ENCODE measurements around the gene TNFRSF25.

DNA sequence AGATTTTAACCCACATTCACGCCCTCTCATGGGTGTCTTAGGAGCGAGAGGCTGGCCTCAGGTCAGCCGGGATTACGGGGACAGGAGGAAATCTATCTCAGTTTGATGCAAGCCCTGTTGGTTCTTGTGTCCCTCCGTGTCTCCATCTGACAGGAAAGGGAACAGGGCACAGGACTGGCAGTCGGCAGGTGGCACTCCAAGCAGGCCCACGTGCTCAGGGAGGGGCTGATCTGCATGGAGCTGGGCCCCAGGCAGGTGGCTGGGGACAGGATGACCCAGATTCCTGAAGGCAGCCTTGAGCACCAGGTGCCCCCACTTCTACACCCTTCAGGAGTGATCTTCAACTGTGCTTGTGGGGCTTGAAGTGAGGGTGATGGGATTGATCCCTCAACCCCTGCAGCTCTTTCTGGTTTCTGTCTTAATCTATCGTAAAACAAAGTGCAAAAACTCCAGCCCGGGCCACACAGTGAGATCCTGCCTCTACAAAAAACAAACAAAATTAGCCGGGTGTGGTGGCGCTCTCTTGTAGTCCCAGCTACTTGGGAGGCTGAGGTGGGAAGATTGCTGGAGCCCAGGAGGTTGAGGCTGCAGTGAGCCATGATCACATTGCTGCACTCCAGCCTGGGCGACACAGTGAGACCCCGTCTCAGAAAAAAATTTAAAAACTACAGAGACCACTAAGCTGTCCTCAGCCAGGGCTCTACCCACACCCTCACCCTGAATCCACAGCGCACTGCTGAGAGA is 17.2 kb upstream of the TNFRSF25 start:
- TF ChIP-seq, protein P1, sequence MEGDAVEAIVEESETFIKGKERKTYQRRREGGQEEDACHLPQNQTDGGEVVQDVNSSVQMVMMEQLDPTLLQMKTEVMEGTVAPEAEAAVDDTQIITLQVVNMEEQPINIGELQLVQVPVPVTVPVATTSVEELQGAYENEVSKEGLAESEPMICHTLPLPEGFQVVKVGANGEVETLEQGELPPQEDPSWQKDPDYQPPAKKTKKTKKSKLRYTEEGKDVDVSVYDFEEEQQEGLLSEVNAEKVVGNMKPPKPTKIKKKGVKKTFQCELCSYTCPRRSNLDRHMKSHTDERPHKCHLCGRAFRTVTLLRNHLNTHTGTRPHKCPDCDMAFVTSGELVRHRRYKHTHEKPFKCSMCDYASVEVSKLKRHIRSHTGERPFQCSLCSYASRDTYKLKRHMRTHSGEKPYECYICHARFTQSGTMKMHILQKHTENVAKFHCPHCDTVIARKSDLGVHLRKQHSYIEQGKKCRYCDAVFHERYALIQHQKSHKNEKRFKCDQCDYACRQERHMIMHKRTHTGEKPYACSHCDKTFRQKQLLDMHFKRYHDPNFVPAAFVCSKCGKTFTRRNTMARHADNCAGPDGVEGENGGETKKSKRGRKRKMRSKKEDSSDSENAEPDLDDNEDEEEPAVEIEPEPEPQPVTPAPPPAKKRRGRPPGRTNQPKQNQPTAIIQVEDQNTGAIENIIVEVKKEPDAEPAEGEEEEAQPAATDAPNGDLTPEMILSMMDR (conservative IDR thresholded peaks at IDR 0.05), result 0 out of 2 replicates have a peak, but pooled peaks have one; percentile 19
- TF ChIP-seq ZFX (IDR thresholded peaks at IDR 0.05), result no peak

All from C4-2B (cell line).